A549 (cell line): Measurements from ENCODE around the gene SLC37A1. TPM values are rescaled to one million over a fixed set of nuclear protein-coding genes. Genes with fewer than 3 reads are reported as not detected.

Experiments used
- ATAC-seq, 2 experiments: fragments of 200-7000 bp in 1 of 2; fragments of >200 bp in 1 of 2; cut with Nextera tagmentation in 1 of 2; cut with Tn5 transposase in 1 of 2; 3 replicates each; pipeline versions ENCODE4 v1.8.0 to v1.9.1; 2018 to 2020; ENCODE audit warnings: mild to moderate bottlenecking in 1 of 2, moderate library complexity in 1 of 2
- CTCF ChIA-PET: fragments of 300-600 bp; sonication (Branson Sonifier 250); formaldehyde crosslinking; extraction: SDS; loops from one replicate; lab custom pipeline; 2021; ENCODE audit warnings: antibody characterized with exemption, inconsistent platforms; lab: Yijun Ruan, JAX
- POLR2A ChIA-PET: fragments of 350-600 bp; formaldehyde crosslinking; extraction: SDS; loops from one replicate; lab custom pipeline; 2021; ENCODE audit warnings: antibody characterized with exemption, inconsistent platforms; lab: Yijun Ruan, JAX
- DNase-seq, 2 experiments: peaks; one replicate each; pipeline versions ENCODE4 v3.0.0 to v3.0.0-alpha.2; 2011 to 2016; ENCODE audit warnings: low read depth in 1 of 2, low spot score in 1 of 2
- FAIRE-seq: peaks from 2 replicates; lab custom pipeline; 2011; peaks lifted over from hg19 to GRCh38; lab: Jason Lieb, UNC
- H3K27ac ChIP-seq, 2 experiments: fragments of >200 bp; sonication (Bioruptor Twin); formaldehyde crosslinking; 3 replicates each; pipeline ENCODE4 v1.5.1; 2016 to 2017
- H3K4me1 ChIP-seq: fragments of >200 bp; sonication (Bioruptor Twin); formaldehyde crosslinking; 3 replicates; pipeline ENCODE4 v1.6.1; 2016
- H3K4me2 ChIP-seq: fragments of >200 bp; sonication (Bioruptor Twin); formaldehyde crosslinking; 3 replicates; pipeline ENCODE4 v1.6.1; 2016
- H3K4me3 ChIP-seq: fragments of >200 bp; sonication (Bioruptor Twin); formaldehyde crosslinking; 3 replicates; pipeline ENCODE4 v1.5.1; 2016
- H3K9me3 ChIP-seq: fragments of >200 bp; sonication (Bioruptor Twin); formaldehyde crosslinking; 3 replicates; pipeline ENCODE4 v1.6.1; 2016
- CBX2 ChIP-seq: fragments of 200-600 bp; sonication (generic); IDR thresholded peaks from 2 replicates; pipeline ENCODE4 v1.6.1; 2016; ENCODE audit warnings: low read depth, mild to moderate bottlenecking, borderline replicate concordance
- E2F6 ChIP-seq: IDR thresholded peaks from 2 replicates; pipeline ENCODE4 v1.6.1; 2012; ENCODE audit warnings: low read depth, borderline replicate concordance
- EHF ChIP-seq: fragments of 250-450 bp; sonication (Bioruptor Pico); IDR thresholded peaks from 2 replicates; pipeline ENCODE4 v1.5.0; 2020; ENCODE audit warnings: mild to moderate bottlenecking
- ELK1 ChIP-seq: fragments of 150-350 bp; IDR thresholded peaks from 2 replicates; pipeline ENCODE4 v1.6.1; 2014; ENCODE audit warnings: low read depth, mild to moderate bottlenecking, low read length
- FOSL2 ChIP-seq, 2 experiments: fragments of 450-650 bp in 1 of 2; fragments of >200 bp in 1 of 2; sonication (Bioruptor Twin) in 1 of 2; formaldehyde crosslinking; IDR thresholded peaks; 2 replicates each; pipeline versions ENCODE4 v1.5.0 to v1.6.1; 2016 to 2020; ENCODE audit warnings: mild to moderate bottlenecking in 1 of 2, moderate library complexity in 1 of 2
- HDAC2 ChIP-seq: fragments of 200-600 bp; sonication (generic); IDR thresholded peaks from 2 replicates; pipeline ENCODE4 v1.6.1; 2016
- HMGXB4 ChIP-seq: fragments of 250-450 bp; sonication (Bioruptor Pico); IDR thresholded peaks from 2 replicates; pipeline ENCODE4 v1.5.0; 2021; ENCODE audit warnings: mild to moderate bottlenecking, moderate library complexity, borderline replicate concordance
- HOXA7 ChIP-seq: fragments of 250-450 bp; sonication (Bioruptor Pico); IDR thresholded peaks from 2 replicates; pipeline ENCODE4 v1.5.0; 2020; ENCODE audit warnings: mild to moderate bottlenecking, moderate library complexity
- PHF8 ChIP-seq: fragments of 200-600 bp; sonication (generic); IDR thresholded peaks from 2 replicates; pipeline ENCODE4 v1.6.1; 2016; ENCODE audit warnings: low read depth, mild to moderate bottlenecking, antibody characterized with exemption, moderate library complexity, borderline replicate concordance
- RAD21 ChIP-seq, 2 experiments: fragments of >200 bp in 1 of 2; sonication (Bioruptor Twin) in 1 of 2; formaldehyde crosslinking in 1 of 2; IDR thresholded peaks in 1 of 2; conservative IDR thresholded peaks in 1 of 2; 2 replicates in 1 of 2; 3 replicates in 1 of 2; pipeline ENCODE4 v1.6.1; 2012 to 2018; ENCODE audit warnings: inconsistent platforms in 1 of 2
- RARB ChIP-seq: fragments of 250-450 bp; sonication (Bioruptor Pico); IDR thresholded peaks from 2 replicates; pipeline ENCODE4 v1.8.0; 2021; ENCODE audit warnings: mild to moderate bottlenecking, moderate library complexity
- RCOR1 ChIP-seq: fragments of 150-350 bp; IDR thresholded peaks from 2 replicates; pipeline ENCODE4 v1.6.1; 2014; ENCODE audit warnings: antibody characterized with exemption, low read length, low read depth
- REST ChIP-seq: fragments of 200-600 bp; sonication (generic); IDR thresholded peaks from 2 replicates; pipeline ENCODE4 v1.6.1; 2016; ENCODE audit warnings: antibody characterized with exemption, mild to moderate bottlenecking, moderate library complexity
- USF2 ChIP-seq: fragments of 450-650 bp; IDR thresholded peaks from 2 replicates; pipeline ENCODE4 v1.6.1; 2014; ENCODE audit warnings: antibody characterized with exemption
- ZC3H11A ChIP-seq: fragments of 450-650 bp; IDR thresholded peaks from 2 replicates; pipeline ENCODE4 v1.6.1; 2014; ENCODE audit warnings: antibody characterized with exemption, mild to moderate bottlenecking
- ZFP36 ChIP-seq: fragments of 450-650 bp; IDR thresholded peaks from 2 replicates; pipeline ENCODE4 v1.6.1; 2014; ENCODE audit warnings: borderline replicate concordance; ENCODE audit not compliant: partially characterized antibody
- ZSCAN20 ChIP-seq: fragments of 250-450 bp; sonication (Bioruptor Pico); IDR thresholded peaks from 2 replicates; pipeline ENCODE4 v1.8.0; 2022; ENCODE audit warnings: mild to moderate bottlenecking, moderate library complexity
- WGBS: methylation state at CpG from one replicate; pipeline ENCODE4 v1.1.6; 2017; ENCODE audit errors: missing lambda C conversion rate; 5-methylcytosine and 5-hydroxymethylcytosine counted together
- polyA plus RNA-seq, 4 experiments: library from polyadenylated mRNA; depleted of rRNA in 3 of 4; stranded (reverse); fragments of >200 nt; fragmentation: RNase III in 1 of 4; extraction: RNeasy Plus Mini Kit Qiagen cat#74134 plus additional on column Dnase treatment in 1 of 4; gene quantifications; 2 replicates in 3 of 4; 3 replicates in 1 of 4; pipeline ENCODE4 v1.2.3, GENCODE V29; 2011 to 2017

Gene SLC37A1
- polyA plus RNA-seq, 2 of the 4 experiments (the other 2 are of a cell fraction), result 1.9 to 2.1 TPM

- FAIRE-seq, result no peak
- CTCF ChIA-PET, result interaction anchor here (0.7 to 1.5 kb wide), 5 partner anchors 11 to 71 kb away, joined by 3 to 4 read pairs (median 3); no protein-coding TSS in a partner anchor
- Histone ChIP-seq H3K9me3 (no peaks in the 10 kb centered on the region), H3K4me2 (no peak overlapping the region), H3K4me1 (no peaks in the 10 kb centered on the region), H3K4me3 (no peak overlapping the region), H3K27ac (no peak overlapping the region)
- POLR2A ChIA-PET, result no interaction called here
- 72% methylated on average over 12 of the region's 12 CpGs for WGBS
- no peak; a peak in 1 of 6 replicates for ATAC-seq
- TF ChIP-seq E2F6, result no peak
- TF ChIP-seq RAD21 (conservative IDR thresholded peaks at IDR 0.05 in 1 of 2, IDR thresholded peaks at IDR 0.05 in 1 of 2), result peak in 1 of 2 experiments; percentile 16; a peak in 1 of 5 replicates
- peak in 1 of 2 experiments; percentile 19 for DNase-seq
These were observed 46.3 kb upstream of the SLC37A1 start for GRCh38 chr21:42467140-42467983.

GRCh38 chr21:42468491-42469131 lies 45.0 kb upstream of the SLC37A1 start:
- CTCF ChIA-PET, result interaction anchor here (1.4 to 1.5 kb wide), 2 partner anchors 13 to 14 kb away, joined by 3 to 4 read pairs; no protein-coding TSS in a partner anchor
- peaks cover 2% of the 10 kb centered on the region for H3K4me1 ChIP-seq
- no peak overlapping the region for H3K4me2 ChIP-seq
- FAIRE-seq (no peak), ATAC-seq (no peak), DNase-seq (no peak)
- no peak overlapping the region for H3K27ac ChIP-seq
- POLR2A ChIA-PET, result no interaction called here
- no peaks in the 10 kb centered on the region for H3K9me3 ChIP-seq
- no peak overlapping the region for H3K4me3 ChIP-seq
- WGBS, result 82% methylated on average over 6 of the region's 6 CpGs
- TF ChIP-seq CBX2, result no peak
- no peak for TF ChIP-seq E2F6
- no peak for TF ChIP-seq USF2
- no peak for TF ChIP-seq REST
- TF ChIP-seq EHF, result no peak
- TF ChIP-seq HMGXB4 (CRISPR knock-in tag), result no peak
- TF ChIP-seq RCOR1, result no peak
- TF ChIP-seq HOXA7 (CRISPR knock-in tag), result no peak
- no peak for TF ChIP-seq PHF8
- no peak for TF ChIP-seq RARB (CRISPR knock-in tag)
- TF ChIP-seq ELK1, result no peak
- no peak for TF ChIP-seq HDAC2
- TF ChIP-seq FOSL2 (IDR thresholded peaks at IDR 0.05), result no peak
- no peak for TF ChIP-seq FOSL2 (CRISPR knock-in tag; IDR thresholded peaks at IDR 0.05)
- no peak for TF ChIP-seq ZSCAN20 (CRISPR knock-in tag)
- TF ChIP-seq ZFP36, result no peak
- no peak for TF ChIP-seq ZC3H11A
